ENCODE measurements around the gene NBEA. TPM values are rescaled to one million over a fixed set of nuclear protein-coding genes. Genes with fewer than 3 reads are reported as not detected.
"Not testable (repeated sequence)": the region's sequence is repeated elsewhere in the genome, so short reads cannot be mapped to it uniquely, and the experiment has no call there.

NBEA gene
- total RNA-seq, 1 experiment from 2014 or later, result 1.7 TPM

DNA sequence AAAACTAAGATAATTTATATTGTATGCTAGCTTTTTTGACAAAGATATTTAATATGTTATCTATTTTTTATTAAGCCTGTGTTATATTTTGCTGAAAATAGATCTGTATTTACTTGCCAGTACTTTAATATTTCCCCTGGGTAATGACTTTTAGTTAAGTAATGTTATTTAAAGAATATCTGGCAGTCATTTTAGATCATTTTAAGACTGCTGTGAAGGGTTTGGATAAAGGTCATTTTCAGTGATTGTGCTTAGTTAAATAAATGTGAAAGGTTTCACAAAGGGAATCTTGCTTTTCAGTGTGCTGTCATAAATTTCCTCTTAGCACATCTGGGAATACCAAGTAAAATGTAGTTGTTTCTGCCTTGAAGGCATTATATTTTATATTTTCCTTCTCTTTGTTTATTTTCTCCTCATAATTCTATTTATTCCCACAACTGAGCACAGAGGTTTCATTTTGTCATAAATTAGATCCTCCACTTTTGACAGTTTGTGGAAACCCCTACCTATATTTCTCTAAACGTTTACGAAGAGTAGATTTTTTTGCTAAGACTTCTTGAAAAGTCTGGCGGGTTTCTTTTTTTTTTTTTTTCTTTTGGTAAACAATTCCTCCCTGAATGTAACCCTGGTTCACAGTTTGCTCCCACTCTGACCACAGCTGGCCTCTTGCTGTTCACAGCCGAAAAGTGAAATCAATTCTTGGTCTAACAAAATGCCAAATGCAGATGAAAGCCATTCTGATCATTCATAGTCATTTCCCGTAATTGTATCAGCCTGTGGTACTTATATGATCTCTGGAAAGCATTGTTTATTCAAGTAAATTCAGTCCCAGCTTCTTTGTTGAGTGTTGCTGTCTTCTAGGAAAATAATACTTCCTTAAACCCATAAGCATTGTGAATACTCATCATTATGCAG, 446.6 kb downstream of the NBEA start:
- DNase-seq (ENCODE audit: low spot score), result peak; percentile 4

DNA sequence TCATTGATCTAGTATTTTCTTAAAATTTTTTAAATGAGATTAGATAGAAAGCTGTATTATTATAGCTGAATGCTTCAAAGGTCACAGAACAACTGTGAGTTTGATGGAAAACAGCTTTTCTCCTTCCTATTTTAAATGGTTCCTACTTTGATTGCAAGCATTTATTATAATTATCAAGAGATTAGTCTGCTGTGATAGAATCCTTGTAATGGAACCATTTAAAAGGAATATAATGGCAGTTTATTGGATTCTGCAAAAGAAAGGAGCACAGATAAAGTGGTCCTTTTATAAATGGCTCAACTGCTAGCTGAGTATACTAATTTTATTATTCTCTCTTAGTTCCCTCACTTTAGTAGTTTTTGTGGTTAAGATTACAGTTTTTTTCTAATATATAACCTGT, 447.5 kb downstream of the NBEA start:
- DNase-seq (ENCODE audit: low spot score), result no peak

DNA sequence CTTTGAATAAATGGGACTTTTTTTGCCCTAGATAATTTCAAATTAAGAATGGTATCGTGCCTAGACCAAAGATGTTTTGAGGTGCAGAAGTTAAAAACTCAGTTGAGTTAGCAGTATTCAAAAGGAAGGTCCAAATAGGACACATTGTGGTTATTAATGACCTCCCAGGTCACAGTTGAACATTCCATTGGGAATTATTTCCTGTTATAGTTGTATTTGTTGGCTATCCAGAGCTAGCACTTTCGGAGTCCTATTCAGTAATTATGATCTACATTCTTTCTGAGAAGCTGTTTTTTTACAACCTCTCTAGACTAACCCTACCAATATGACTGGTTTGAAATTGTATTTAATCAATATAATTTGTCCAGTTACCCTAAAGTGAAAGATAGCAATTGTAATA, 450.7 kb downstream of the NBEA start:
- DNase-seq (ENCODE audit: low spot score), result no peak

DNA sequence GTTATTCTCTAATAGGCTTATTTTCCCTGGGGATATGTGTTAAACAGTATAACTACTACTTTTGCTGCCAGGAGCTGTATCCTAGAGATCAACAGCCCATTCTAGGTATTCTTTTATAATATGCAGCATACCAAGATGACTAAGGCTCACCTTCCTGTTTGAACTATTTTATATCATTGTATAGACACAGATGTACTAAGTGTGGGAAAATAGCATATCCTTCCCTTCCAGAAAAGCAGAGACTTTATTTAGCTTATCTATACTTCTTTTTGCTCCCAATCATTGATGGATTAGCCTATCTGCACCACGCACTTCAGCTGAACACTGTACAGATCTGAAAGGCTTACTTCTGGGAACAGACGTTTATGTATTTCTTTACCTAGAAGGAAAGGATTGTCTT, 451.8 kb downstream of the NBEA start:
- DNase-seq (ENCODE audit: low spot score), result no peak

DNA sequence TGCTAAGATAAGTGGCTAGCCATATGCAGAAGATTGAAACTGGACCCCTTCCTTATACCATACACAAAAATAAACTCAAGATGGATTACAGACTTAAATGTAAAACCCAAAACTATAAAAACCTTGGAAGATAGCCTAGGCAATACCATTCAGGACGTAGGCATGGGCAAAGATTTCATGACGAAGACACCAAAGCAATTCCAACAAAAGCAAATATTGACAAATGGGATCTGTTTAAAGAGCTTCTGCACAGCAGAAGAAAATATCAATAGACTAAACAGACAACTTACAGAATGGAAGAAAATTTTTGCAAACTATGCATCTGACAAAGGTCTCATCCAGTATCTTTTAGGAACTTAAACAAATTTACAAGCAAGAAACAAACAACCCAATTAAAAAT, 466.2 kb downstream of the NBEA start:
- not testable (repeated sequence) for DNase-seq (ENCODE audit: low spot score)

DNA sequence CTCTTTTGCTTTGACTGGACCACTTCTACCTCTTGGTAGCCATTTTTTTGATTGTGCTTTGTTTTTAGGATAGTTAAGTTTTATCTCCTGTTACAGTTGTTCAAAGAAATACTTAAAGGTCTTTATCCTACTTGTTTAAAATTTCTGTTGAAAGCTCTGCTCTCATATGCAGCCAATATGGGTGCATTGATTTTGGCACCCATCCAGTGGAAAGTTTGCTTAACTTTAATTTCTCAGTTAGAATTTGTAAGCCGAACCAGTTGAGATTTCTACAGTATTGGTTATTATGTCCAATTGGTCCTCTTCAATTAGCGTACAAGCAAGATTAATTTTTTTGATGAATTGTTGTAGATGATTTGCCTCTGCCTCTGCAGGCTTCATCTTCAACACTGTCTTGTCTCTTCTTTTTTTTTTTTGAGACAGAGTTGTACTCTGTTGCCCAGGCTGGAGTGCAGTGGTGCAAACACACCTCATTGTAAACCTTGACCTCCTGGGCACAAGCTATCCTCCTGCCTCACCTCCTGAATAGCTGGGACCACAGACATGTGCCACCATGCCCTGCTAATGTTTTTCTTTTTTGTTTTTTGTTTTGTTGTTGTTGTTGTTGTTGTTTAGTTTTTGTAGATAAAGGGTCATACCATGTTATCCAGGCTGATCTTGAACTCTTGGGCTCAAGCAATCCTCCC, 469.1 kb downstream of the NBEA start:
- no peak for DNase-seq (ENCODE audit: low spot score)

DNA sequence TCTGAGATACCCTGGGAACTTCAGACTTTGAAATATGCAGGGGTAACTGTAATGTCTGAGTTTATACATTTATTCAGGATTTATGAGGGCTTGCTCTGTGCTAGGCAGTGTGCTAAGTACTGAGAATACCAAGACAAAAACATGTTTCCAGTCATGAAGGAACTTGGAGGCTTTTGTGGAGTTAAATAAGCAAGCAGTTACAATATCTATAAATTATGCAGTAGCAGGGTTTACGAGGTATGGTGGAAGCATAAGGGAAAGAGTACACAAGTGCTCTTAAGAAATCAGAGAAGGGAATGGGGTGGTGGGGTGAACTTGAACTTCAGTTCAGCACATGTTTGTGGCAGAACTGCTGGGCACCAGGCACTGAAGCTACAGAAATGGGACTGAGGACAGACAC, 506.4 kb downstream of the NBEA start:
- DNase-seq (ENCODE audit: low spot score), result no peak

DNA sequence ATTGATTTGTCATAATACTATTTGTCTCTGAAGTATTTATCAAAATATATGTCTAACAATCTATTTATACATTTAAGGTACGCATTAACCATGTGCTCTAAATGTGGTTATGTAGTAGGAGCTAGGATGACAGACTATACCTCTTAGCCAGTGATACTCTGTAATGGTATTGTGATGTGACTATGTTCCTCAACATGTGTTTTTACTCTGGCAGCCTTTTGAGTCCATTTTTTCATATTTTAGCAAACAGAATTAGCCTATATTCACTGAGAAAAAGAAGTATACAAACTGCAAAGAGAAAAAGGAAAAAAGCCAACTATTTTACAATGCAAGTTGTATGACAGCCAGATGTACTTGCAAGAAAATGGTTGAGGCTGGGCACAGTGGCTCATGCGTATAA, 507.8 kb downstream of the NBEA start:
- no peak for DNase-seq (ENCODE audit: low spot score)

DNA sequence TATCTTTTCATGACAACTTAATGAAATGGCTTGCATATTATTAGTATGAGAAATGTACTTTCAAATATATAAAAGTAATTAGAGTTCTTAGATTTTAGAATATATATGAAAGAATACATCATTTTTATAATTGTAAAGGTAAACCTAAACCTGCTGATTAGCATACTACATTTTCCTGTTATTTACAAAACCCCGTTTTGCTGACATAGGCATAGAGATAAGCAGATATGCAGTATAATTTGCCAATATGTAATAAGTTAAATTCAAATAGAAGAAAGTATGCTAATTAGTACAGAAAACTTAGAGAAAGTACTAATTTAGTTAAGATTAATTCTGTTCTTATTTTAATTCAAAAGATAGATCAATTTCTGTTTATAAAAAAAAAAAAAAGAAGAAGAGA, 513.0 kb downstream of the NBEA start:
- DNase-seq (ENCODE audit: low spot score), result no peak

DNA sequence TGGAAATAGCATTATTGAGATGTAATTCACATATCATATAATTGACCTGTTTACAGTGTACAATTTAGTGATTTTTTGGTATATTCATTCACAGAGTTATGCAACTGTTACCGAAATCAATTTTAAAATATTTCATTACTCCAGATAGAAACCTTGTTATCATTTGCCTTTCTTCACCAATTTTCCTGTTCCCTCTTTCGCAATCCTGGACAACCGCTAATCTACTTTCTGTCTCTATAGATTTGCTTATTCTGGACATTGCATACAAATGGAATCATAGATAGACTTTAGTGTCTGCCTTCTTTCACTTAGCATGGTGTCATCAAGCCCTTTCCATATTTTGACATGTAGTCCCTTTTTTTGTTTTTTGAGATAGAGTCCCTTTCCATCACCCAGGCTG, 515.2 kb downstream of the NBEA start:
- DNase-seq (ENCODE audit: low spot score), result no peak

DNA sequence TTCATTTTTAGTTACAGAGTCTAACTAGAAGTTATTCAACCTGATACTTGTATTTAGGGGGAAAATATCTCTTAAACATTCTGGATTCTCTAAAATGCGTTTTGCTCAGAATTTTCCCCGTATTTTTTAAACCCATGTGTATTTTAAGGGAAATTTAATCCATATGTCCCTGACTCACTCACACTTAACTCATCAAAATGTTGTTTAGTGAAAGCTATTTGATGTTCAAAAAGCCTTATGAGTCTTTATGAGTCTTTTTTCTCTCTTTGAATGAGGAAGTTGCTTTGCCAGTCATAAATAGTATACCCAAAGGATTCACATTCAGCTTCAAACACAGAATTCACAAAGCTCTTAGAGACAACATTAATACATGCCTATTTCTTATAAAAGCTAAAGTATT, 518.0 kb downstream of the NBEA start:
- DNase-seq (ENCODE audit: low spot score), result no peak

DNA sequence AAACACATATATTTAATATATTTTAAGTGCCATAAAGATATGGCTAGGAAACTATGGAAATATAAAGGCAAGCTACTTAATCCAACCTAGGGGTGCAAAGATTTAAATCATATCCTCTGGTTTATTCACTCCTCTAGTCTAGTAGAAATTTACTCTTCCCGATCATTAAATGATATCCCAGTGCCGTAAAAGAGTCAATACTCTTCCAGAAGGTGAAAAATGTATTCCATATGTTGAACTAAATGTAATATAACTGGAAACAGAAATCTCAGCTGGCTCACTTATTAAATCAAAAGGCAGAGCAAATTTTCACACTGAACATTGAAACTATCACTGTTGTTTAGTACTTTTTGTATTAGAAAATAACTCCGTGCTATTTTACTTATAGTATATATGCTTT, 523.3 kb downstream of the NBEA start:
- no peak for DNase-seq (ENCODE audit: low spot score)

DNA sequence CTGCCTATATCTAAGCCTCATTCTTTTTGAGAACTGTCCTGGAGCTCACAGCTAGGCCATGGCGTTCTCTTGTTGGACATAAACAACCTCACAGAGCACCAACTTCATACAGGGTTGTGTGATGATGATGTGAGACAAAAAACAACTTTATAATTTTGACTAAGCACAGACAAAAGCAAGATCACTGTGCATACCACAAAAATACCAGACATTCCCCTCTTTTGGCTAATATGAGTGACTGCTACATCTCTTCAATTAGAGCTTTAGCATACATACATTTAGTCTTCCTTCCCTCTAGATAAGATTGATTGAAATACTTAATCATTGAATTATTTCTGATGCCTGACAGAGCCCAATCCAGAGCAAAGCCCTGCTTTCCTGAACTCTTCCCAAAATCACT, 526.1 kb downstream of the NBEA start:
- no peak for DNase-seq (ENCODE audit: low spot score)

DNA sequence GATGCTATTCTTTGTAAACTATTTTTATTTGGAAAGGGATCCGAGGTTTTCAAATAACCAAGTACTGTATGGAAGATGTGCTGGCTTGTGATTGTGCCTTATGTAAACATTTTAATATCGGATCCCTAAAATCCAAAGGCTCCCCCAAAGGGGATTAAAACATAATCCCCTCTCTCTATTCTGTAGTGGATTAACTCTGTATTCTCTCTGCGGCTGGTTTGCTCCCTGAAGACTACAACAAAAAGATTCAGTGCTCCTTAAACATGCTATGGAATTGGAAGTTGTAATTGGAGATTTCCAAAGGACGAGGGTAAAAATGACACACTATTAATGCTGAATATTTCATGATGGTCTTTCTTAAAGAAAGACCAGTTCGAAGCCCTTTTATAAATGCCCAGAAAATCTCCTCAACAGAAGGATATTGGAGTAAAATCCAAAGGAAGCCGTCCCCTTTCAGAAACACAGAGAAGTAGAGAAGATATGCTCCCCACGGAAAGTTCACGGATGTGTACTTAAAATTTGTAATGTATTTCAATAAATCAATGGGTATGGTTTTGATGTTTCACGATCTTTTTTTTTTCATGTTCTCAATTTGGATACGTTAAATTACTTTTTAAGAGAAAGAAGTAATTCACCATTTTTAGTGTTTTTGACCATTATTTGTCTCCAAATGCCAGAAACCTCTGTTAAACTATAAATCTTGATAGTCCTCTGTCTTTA, 527.9 kb downstream of the NBEA start:
- DNase-seq (ENCODE audit: low spot score), result no peak

DNA sequence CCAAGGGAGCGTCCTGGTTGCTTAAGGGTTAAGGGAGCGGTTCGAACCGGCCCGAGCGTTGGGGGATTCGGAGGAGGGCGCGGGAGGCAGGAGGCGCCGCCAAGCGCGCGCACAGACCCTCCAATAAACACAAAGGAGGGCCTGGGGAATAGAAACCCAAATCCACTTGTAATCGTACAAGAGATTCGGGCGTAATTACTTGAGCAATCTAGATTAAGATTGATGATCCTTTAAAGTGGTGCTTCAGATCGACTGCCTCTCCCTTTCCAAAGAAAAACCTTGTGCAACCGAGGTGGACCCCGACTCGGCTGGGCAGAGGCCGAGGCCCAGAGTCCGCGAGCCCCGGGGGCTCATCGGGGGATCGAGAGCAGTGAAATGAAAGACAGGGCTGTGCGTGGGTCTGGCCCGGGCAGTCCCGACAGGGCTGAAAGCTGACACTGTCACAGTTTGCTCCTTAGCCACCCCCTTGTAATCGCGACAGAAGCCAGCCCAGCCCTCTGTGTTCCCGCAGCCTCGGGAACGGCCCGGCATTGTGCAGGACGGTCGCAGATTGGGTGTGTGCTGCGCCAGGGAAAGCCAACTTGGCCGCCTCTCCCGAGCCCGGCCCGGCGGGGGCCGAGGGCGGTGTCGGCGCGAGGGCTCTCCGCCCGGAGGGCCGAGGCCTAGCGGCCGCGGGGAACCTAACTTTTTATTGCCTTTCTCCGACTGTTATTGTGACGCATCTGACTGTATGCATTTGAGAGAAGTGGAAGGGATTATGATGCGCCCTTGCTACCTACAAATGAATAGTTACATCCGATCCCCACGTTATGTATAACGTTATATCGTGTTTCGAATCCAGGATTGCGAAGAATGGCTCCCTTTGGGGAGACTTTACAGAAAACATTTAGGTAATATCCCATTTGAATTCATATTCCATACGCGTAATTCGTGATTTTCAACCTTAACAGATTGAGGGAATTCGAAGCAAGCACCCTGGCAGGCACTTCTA, 528.9 kb downstream of the NBEA start:
- no peak for DNase-seq (ENCODE audit: low spot score)

DNA sequence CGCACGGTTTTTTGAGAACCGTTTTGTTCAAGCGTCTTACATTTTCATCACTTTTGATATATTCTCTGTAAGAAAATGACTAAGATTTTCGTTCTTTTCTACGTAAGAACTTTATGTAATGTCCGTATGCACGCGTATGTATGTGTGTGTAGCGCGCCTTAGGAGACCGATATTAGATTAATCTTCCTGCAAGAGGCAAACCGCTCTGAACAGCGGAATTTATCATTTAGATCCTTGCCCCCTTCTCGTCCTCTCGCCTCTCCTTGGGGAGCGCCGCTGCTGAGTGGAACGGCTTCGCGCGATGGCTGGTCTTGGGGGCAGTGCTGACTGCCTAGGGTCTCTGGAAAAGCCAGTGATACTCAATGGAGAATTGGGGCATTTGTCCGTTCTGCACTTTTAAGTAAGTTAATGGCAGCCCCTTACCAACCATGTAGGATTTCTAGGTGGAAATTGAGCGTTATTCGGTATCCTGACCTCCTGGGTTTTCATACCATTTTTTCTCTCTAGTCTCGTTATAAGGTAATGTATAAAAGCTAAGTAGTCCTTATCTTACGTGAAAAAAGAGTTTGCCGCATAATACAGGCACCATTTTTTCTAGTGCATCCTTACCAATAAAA, 529.7 kb downstream of the NBEA start:
- DNase-seq (ENCODE audit: low spot score), result no peak

DNA sequence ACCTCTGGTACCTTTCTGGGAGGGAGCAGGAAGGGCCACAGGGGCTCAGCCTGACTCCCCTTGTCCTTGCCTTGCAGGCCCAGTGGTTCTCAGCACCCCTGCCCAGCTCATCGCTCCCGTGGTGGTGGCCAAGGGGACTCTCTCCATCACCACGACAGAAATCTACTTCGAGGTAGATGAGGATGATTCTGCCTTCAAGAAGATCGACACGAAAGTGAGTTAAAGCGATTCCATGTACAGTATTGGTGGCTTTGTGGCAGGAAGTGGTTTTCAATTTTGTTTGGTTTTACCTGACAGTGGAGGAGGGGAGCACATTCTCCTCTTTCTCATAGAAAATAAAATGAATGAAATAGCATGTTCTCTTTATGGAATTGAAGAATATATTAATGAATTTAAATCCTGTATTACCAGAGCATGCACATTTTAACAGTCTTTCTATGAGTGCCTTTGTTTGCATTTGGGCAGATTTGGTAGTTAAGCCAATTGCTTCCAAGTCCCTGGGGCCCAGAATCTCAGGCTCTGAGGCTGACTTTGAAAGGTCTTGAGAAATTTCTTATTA, 530.3 kb downstream of the NBEA start:
- DNase-seq (ENCODE audit: low spot score), result no peak

DNA sequence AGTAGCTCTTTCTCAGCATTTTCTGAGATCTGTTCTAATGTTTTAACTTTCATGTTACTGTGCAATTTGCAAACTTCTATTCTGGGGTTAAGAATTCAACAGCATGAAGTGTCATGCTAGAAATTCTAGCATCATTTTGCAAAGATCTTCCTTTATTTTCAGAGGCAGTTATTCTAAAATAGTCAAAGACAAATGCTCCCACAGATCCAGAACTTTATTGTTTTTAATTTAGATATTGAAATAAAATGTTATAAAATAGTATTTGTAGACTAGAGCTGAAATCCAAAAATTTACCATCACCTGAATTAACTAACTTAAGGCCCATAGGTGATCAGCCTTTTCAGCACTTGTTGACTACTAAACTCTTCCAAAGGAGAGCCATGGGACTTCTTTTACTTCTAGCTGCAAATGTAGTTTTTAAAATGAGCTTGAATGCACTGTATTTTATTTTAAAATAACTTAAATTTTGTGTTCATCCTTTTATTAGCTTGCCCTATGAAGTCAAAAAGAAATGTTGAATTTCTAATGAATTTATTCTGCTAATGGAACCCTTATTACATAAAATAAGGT, 531.2 kb downstream of the NBEA start:
- DNase-seq (ENCODE audit: low spot score), result no peak

DNA sequence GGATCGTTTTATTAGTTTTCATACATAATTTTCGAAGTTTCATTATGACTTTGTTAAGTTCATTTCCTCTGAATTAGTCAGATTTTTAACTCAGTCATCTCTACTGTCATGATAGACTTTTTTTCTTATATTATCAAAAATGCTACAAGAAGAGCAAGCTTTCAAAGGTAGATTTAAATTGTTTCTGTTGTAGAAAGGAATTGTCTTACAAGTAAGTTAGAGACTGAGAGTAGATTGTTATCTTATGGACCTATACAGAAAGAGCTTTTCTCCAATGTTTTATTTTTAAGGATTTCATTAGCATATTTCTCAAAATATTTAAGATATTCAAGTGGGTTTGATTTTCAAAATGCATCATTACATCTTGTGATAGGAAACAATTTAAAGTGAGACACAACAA, 531.7 kb downstream of the NBEA start:
- no peak for DNase-seq (ENCODE audit: low spot score)

DNA sequence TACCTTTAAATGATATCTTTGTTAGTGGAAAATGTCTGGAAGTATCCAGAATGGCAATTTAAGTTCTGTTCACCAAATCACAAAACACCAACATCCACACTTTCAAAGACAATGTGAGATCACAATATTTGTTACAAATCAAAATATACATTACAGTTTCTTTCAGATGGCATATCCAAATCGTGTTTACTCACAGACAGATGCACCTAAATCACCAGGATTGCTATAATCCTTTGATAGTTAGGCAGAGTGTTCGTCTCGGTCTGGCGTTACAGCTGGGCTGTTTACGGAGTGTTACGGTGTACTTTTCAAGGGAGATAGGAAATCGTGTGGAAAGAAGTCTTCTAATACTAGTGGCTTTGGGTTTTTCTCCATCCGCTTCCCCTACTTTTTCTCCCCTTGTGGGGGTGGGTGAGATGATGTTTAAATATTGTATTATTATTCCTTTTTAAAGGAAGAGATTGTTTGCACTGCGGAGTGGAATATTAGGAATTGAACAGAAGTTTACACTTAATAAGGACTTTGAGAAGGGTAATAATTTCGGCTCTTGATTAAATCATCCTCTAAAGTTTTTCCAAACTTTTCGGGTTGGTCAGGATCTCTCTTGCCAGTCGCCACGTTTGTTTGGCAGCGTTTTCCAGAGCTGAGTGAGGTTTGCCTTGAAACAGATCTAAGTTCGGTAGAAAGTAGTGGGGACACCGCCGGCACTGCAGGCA, 532.6 kb downstream of the NBEA start:
- DNase-seq (ENCODE audit: low spot score), result peak; percentile 6

Measured in H4 (cell line).